GM21360 (cell line): ENCODE results near the gene RD3L.

Experiments used
- ATAC-seq: cut with Tn5 transposase; IDR thresholded peaks from one replicate; pipeline ENCODE4 v1.9.1; 2021; ENCODE audit warnings: mild to moderate bottlenecking, moderate library complexity; ENCODE audit not compliant: unreplicated experiment

Gene RD3L

DNA sequence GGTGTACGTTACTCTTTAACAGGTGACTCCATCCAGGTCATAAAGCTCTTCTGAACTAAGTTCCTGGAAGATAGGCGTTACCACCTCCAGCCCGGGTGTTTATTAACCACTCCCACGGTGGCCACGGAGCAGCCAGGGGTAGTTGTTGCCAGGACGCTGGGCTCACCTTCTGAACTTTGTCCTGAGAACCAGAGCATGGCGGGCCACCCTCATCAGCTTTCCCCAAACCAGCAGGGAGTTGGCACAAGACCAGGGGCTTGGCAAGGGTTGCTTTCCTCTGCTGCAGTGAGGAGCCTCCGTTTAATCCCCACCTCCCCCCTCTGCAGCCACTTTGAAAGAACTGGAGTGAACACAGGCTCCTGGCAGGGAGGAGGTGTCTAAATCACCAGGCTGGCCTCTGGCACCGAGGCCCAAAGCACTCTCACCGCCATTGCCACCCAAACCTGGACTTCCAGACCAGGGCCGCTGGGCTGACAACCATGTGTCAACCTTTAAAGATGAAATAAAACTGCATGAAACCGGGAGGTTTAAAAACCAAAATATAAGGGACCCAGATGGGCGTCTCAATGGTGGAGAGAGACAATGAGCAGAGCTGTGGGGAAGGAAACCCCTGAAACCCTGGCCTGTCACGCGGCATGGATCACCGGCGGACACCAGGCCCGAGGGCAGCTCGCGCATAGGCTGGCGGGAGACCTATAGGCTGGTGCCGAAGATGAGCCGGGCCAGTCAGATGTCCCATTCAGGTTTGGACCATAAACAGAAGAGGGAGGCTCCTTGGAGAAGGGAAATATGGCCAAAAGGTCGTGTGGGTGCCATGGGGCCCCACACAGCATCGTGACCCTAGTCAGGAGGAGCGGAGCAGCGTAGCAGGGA lies 45.0 kb downstream of the RD3L start:
- no peak for ATAC-seq

DNA sequence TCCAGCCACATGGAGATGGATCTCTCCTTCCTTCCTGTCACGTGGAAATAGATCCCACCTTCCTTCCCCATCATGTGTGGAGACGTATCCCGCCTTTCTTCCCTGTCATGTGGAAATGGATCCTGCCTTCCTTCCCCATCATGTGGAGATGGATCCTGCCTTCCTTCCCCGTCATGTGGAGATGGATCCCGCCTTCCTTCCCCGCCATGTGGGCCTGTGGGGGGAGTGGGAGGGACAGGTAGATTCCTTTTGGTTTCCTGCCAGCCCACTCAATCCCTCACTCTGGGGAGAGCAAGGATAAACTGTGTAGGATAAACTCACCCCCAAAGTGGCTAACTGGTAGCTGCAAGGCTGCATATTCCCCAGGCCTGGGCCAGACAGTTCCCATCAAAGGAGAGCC lies 45.8 kb downstream of the RD3L start:
- ATAC-seq = no peak

DNA sequence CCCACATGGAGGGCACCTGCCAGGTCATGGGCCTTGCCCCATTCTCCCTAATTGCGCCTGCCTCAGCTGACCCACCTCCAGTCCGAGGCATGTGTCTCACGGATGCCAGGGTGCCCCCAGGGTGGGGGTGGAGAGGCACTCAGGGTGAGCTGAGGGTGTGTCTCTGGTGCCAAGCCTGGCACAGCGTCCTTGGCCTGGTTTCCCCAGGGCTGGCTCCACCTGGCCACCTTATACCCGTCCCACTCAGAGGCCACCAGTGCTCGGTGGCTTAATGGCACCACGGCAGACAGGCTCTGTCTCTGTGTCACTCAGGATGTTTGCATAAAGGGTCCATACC lies 47.6 kb downstream of the RD3L start:
- no peak for ATAC-seq

DNA sequence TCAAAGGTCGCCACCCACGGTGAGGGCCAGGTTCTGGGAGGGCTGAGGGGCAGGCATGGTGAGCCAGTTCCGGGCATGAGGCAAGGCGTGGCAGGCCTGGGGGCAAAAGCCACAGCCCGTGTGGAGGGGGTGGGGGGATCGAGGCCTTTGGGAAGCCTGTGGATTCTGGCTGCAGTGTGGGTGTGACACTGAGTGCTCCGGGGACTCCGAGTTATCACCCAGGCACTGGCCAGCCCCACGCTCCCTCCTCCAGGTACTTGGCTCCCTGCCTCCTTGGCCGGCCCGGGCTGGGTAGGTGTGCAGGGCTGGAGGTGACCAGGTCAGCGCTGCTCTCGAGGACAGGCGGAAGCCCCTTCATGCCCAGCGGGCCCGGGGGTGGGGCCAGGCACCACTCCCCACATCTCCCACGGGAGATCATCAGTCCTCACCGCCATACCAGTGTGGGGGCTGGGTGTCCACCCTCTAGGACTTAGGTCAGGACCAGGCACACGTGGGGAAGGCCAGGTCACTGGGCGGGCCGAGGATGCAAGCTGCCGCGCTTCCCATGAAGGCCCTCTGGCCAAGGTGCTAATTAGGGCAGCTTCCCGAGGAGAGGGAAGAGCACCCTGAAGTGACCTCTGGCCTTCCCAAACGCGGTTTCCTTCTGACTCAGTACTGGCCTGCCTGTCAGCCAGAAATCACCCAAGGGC lies 48.2 kb downstream of the RD3L start:
- ATAC-seq = no peak

DNA sequence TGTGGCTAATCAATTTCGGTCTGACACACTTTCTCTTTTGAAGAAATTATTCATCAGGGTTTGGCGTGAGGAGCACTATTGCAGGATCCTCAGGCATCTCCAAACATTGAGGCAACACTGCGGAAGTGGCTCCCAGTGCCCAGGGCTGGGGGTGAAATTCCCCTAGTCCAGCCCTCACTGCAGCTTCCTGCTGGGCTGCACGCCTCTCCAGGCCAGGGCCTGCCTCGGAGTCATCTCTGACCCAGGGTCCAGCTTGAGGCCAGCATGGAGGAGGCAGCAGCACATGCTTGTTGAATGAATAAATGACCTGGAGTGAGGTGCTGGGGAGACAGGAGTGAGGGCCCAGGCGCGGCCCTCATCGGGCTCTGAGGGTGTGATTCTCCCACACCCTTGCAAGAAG lies 50.1 kb downstream of the RD3L start:
- no peak for ATAC-seq

DNA sequence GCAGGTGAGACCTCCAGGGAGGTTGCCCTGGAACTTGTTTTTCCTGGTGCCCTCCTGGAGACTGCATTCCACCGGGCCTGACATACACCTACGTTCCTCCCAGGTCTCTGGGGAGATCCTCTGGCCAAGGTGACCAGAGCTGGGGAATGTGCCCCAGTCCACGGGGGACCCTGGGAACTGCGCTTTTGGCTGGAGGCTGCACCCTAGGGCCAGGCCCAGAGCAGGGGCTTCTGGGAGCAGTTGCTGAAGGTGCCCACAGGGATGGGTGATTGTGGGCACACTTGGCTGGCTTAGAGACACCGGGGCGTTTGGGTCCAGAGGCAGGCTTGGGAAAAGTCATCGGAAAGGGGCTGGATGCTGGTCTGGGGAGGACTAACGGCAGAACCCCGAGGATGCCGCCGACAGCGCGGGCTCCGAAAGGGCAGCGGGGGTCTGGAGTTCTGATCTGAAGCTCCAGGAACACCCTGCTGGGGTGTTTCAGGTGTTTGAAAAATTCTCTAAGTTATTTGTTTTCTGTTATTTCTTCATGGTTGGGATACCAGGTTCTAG lies 50.6 kb downstream of the RD3L start:
- ATAC-seq = no peak

DNA sequence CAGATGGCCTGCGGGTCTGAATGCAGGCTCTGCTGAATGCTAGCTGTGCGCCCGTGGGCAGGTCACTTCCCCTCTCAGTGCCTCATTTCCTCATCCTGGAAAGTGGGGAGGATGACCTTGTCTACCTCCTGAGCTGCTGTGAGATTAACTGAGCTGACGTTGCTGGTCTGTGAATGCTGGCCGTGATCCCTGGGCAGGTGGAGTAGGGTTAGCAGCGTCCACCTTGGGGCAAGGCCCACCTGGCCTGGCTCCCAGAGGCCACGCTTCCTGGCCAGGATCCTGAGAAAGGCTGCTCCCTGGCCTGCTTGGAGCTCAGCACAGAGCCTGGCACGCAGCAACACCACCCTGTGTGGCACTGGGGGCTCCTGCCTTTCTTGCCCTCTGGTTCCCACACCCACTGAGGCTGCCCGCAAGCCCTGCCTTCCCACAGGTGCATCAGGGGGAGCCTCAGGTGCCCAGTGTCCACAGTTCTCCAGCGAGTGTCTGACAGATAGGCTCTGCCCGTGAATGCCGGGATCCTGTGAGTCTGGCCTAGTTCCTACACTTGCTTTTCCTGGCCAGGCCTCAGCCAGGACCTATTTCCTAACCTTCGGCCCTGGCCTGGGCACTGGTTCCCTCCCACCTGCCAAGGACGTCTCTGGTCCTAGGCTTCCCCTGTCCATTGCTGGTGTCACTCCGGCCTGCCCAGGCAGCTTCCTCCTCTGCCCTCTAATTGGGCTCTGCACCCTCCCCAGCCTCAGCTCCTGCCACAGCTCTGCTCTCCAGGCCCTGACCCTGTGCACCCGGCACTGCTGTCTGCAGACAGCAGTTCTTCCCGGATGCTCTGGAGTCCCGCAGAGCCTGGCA lies 51.3 kb downstream of the RD3L start:
- no peak for ATAC-seq
